PC-3 (cell line): ENCODE results near the gene SLAMF1. TPM values are rescaled to one million over a fixed set of nuclear protein-coding genes. Genes with fewer than 3 reads are reported as not detected.

ENCODE experiments used
- ATAC-seq: fragments of 200-7000 bp; cut with Tn5 transposase; 2 replicates; pipeline ENCODE4 v1.9.1; 2020; ENCODE audit warnings: mild to moderate bottlenecking, moderate library complexity
- BruUV-seq: library from RNA; stranded (reverse); fragments of 400-500 nt; replicated peaks from 2 replicates; lab custom pipeline; 2021; lab: Mats Ljungman, UMichigan
- CTCF ChIA-PET: fragments of 300-600 bp; sonication (Branson Sonifier 250); formaldehyde crosslinking; loops from one replicate; lab custom pipeline; 2022; ENCODE audit warnings: antibody characterized with exemption; lab: Charles Lee
- POLR2A ChIA-PET: fragments of 300-600 bp; sonication (Branson Sonifier 250); formaldehyde crosslinking; loops from one replicate; lab custom pipeline; 2022; ENCODE audit warnings: antibody characterized with exemption; ENCODE audit not compliant: unreplicated experiment; lab: Charles Lee
- DNase-seq: peaks from one replicate; pipeline ENCODE4 v3.0.0-alpha.2; 2015
- H2AFZ ChIP-seq: fragments of 300-600 bp; sonication (generic); 2 replicates; pipeline ENCODE4 v1.6.0; 2016; ENCODE audit warnings: antibody characterized with exemption, low read length
- H3F3A ChIP-seq: fragments of 300-600 bp; sonication (generic); one replicate; pipeline ENCODE4 v1.6.0; 2017; ENCODE audit warnings: antibody characterized with exemption, low read length, control low read depth, mild to moderate bottlenecking; ENCODE audit not compliant: unreplicated experiment
- H3K27ac ChIP-seq: fragments of 300-600 bp; sonication (generic); 2 replicates; pipeline ENCODE4 v1.5.1; 2016; ENCODE audit warnings: mild to moderate bottlenecking, low read length
- H3K27me3 ChIP-seq: fragments of 300-600 bp; sonication (generic); 2 replicates; pipeline ENCODE4 v1.6.1; 2016; ENCODE audit warnings: low read length, mixed read lengths
- H3K36me3 ChIP-seq: fragments of 300-600 bp; sonication (generic); 2 replicates; pipeline ENCODE4 v1.6.1; 2016; ENCODE audit warnings: low read depth, mixed run types, low read length, mixed read lengths
- H3K4me1 ChIP-seq: fragments of 300-600 bp; sonication (generic); 2 replicates; pipeline ENCODE4 v1.5.1; 2016; ENCODE audit warnings: low read length; ENCODE audit not compliant: insufficient read depth
- H3K4me2 ChIP-seq: fragments of 300-600 bp; sonication (generic); 2 replicates; pipeline ENCODE4 v1.6.0; 2016; ENCODE audit warnings: low read length
- H3K4me3 ChIP-seq: fragments of 300-600 bp; sonication (generic); 2 replicates; pipeline ENCODE4 v1.5.1; 2016; ENCODE audit warnings: mild to moderate bottlenecking, low read length, mixed read lengths
- H3K79me2 ChIP-seq: fragments of 300-600 bp; sonication (generic); 2 replicates; pipeline ENCODE4 v1.6.1; 2017; ENCODE audit warnings: low read length, mixed read lengths
- H3K9ac ChIP-seq: fragments of 300-600 bp; sonication (generic); 2 replicates; pipeline ENCODE4 v1.6.0; 2016; ENCODE audit warnings: mild to moderate bottlenecking, low read length
- H3K9me2 ChIP-seq: fragments of 300-600 bp; sonication (generic); replicated peaks from 2 replicates; pipeline ENCODE4 v1.6.1; 2016; ENCODE audit warnings: mixed run types, low read length, mixed read lengths
- H3K9me3 ChIP-seq: fragments of 300-600 bp; sonication (generic); 2 replicates; pipeline ENCODE4 v1.6.1; 2016; ENCODE audit warnings: low read length, mixed read lengths
- H4K20me1 ChIP-seq: fragments of 300-600 bp; sonication (generic); 2 replicates; pipeline ENCODE4 v1.6.1; 2016; ENCODE audit warnings: low read length, mixed read lengths
- CTCF ChIP-seq: fragments of 300-600 bp; sonication (generic); conservative IDR thresholded peaks from 2 replicates; pipeline ENCODE4 v1.5.1; 2017; ENCODE audit warnings: antibody characterized with exemption, low read depth, mild to moderate bottlenecking, low read length
- EZH2 ChIP-seq: fragments of 300-600 bp; sonication (generic); IDR thresholded peaks from one replicate; pipeline ENCODE4 v1.6.1; 2017; ENCODE audit warnings: antibody characterized with exemption, mild to moderate bottlenecking, low read length; ENCODE audit not compliant: unreplicated experiment
- EZH2phosphoT487 ChIP-seq: fragments of 300-600 bp; sonication (generic); IDR thresholded peaks from 2 replicates; pipeline ENCODE4 v1.6.1; 2018; ENCODE audit warnings: mild to moderate bottlenecking, antibody characterized with exemption, low read length, borderline replicate concordance
- intact Hi-C: fragments of 100-400 bp; cut with micrococcal nuclease; formaldehyde crosslinking; loops from 2 replicates; pipeline ENCODE4 v1.9.0; 2023
- total RNA-seq: library from RNA; depleted of rRNA; stranded (reverse); fragments of >200 nt; gene quantifications from 2 replicates; pipeline ENCODE4 v1.2.3, GENCODE V29; 2014

The SLAMF1 gene
- total RNA-seq, 1 experiment from 2014 or later: not detected

GRCh38 chr1:160622501-160623226 lies 24.2 kb downstream of the SLAMF1 start:
- H3K27ac ChIP-seq: no peak overlapping the region
- intact Hi-C loops: no loop called here
- H4K20me1 ChIP-seq: no peaks in the 10 kb centered on the region
- no peak overlapping the region for H2AFZ ChIP-seq
- H3K4me1 ChIP-seq: no peaks in the 10 kb centered on the region
- H3K36me3 ChIP-seq: no peaks in the 10 kb centered on the region
- no peak overlapping the region for H3K4me3 ChIP-seq
- H3K27me3 ChIP-seq: peaks cover 67% of the 10 kb centered on the region
- H3K4me2 ChIP-seq: no peak overlapping the region
- H3K9me3 ChIP-seq: no peaks in the 10 kb centered on the region
- H3F3A ChIP-seq: no peaks in the 10 kb centered on the region
- H3K9ac ChIP-seq: no peak overlapping the region
- H3K79me2 ChIP-seq: no peaks in the 10 kb centered on the region
- ChIA-PET POLR2A (no interaction called here), CTCF (no interaction called here)
- H3K9me2 ChIP-seq: no peaks in the 10 kb centered on the region
- no peak for ATAC-seq
- TF ChIP-seq EZH2phosphoT487: no peak
- no peak for TF ChIP-seq CTCF
- TF ChIP-seq EZH2: no peak
- BruUV-seq: no TSS peak
- DNase-seq: no peak

GRCh38 chr1:160621633-160622413 lies 25.0 kb downstream of the SLAMF1 start:
- H3K4me3 ChIP-seq: no peak overlapping the region
- H3K4me2 ChIP-seq: no peak overlapping the region
- no peaks in the 10 kb centered on the region for H3K36me3 ChIP-seq
- ATAC-seq (no peak), DNase-seq (no peak)
- H3K9me2 ChIP-seq: no peaks in the 10 kb centered on the region
- H2AFZ ChIP-seq: no peak overlapping the region
- TF ChIP-seq EZH2phosphoT487: no peak
- TF ChIP-seq EZH2: no peak
- no peaks in the 10 kb centered on the region for H3K79me2 ChIP-seq
- peaks cover 67% of the 10 kb centered on the region for H3K27me3 ChIP-seq
- no peaks in the 10 kb centered on the region for H4K20me1 ChIP-seq
- no peak overlapping the region for H3K27ac ChIP-seq
- H3K9me3 ChIP-seq: no peaks in the 10 kb centered on the region
- no TSS peak for BruUV-seq
- no peaks in the 10 kb centered on the region for H3K4me1 ChIP-seq
- ChIA-PET POLR2A (no interaction called here), CTCF (no interaction called here)
- intact Hi-C loops: no loop called here
- no peaks in the 10 kb centered on the region for H3F3A ChIP-seq
- no peak overlapping the region for H3K9ac ChIP-seq

- Histone ChIP-seq H3K9me2 (no peaks in the 10 kb centered on the region), H2AFZ (no peak overlapping the region), H3K4me1 (no peaks in the 10 kb centered on the region), H3F3A (no peaks in the 10 kb centered on the region), H3K4me2 (no peak overlapping the region), H3K4me3 (no peak overlapping the region), H3K9ac (no peak overlapping the region), H3K27me3 (peaks cover 67% of the 10 kb centered on the region), H3K79me2 (no peaks in the 10 kb centered on the region), H4K20me1 (no peaks in the 10 kb centered on the region), H3K27ac (no peak overlapping the region), H3K36me3 (no peaks in the 10 kb centered on the region), H3K9me3 (no peaks in the 10 kb centered on the region)
- intact Hi-C loops: no loop called here
- DNase-seq (no peak), ATAC-seq (no peak)
- POLR2A ChIA-PET: no interaction called here
- BruUV-seq: no TSS peak
- TF ChIP-seq EZH2phosphoT487 (no peak), CTCF (no peak), EZH2 (no peak)
- CTCF ChIA-PET: no interaction called here
Measured at GRCh38 chr1:160620942-160621632, 25.8 kb downstream of the SLAMF1 start.
